Non-pigmented ciliary epithelial cell (primary cell): Measurements from ENCODE around the gene CHAF1A.

Experiments used
- DNase-seq: peaks from one replicate; pipeline ENCODE4 v3.0.0-alpha.2; 2010; ENCODE audit warnings: low read depth

CHAF1A gene

GRCh38 chr19:4379383-4380253 is 22.8 kb upstream of the CHAF1A start:
- no peak for DNase-seq

GRCh38 chr19:4380254-4380727 is 22.1 kb upstream of the CHAF1A start:
- DNase-seq: no peak

- DNase-seq: no peak
These were observed 17.0 kb upstream of the CHAF1A start for GRCh38 chr19:4385291-4386040.

DNA sequence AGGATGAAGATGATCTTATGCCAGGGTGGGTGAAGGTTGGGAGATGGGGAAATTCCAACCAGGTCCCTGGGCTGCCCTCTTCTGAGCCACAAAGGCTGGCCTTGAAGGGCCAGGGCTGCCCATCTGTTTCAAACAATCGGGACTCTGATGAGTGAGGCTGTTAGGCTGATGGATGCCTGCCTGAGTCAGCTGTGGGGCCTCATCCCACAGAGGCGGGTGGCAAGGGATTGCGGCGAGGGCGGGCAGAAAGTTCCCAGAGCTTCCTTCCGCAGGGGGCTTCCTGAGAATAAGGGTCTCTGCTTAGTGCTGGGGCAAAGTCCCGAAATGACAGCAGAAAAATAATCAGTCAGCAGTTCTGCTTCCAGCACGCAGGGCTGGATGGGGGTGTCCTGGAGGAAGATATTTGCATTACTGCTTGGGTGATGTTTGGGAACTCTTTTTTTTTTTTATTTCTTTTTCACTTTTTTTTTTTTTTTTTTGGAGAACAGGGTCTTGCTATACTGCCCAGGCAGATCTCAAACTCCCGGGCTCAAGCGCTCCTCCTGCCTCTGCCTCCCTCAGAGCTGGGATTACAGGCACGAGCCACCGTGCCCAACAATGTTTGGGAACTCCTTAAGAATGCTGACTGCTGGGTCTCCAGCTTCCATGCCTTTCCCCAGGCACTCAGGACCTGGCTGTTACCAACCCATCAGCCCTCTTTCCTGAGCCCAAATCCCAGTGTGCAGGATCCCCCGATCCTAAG is 16.2 kb upstream of the CHAF1A start:
- DNase-seq: no peak

DNA sequence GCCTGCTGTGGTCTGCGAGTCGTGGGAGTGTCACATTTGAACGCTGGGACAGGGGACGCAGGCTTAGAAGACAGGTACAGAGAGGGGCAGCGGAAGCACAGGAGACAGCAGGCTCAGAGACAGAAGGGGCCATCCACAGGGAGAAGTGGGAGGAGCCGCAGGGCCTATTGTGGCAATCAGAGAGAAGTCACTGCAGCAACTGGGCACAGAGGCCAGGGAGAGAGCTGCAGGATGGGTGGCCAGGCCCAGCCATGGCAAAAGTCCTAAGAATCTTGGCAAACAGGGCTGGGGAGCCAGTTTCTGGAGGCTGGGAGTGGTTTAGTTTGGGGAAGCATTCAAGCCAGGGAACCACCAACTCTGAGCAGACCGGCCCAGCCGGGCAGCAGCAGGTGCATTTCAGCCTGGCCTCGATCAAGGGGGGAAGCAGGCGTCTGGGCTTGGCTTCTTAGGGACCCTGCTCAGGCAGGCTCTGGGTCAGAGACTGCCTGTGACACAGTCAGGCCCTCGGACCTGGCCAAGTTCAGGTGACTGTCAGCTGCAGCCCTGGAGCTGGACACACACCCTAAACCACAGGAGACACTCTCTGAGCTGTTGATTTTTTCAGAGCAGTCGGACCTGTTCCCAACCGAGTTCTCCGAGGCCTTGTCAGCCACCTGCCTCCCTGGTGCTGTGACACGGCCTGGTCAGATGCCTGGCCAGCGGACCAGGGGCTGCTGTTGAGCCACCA is 13.9 kb upstream of the CHAF1A start:
- DNase-seq: no peak

DNA sequence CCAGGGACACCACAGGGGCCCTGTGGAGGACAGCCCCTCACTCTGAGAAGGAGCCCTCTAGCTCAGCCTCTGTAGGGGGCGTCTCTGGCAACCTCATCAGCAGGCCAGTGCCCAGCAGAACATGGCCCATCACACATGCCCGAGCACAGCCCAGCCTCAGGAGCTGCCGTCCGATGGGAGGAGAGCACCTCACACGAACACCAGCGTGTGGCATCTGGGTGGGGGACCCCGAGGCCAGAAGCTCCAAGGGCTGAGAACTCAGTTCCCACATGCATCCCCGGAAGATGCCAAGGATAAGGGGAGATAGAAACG is 13.4 kb upstream of the CHAF1A start:
- no peak for DNase-seq

DNA sequence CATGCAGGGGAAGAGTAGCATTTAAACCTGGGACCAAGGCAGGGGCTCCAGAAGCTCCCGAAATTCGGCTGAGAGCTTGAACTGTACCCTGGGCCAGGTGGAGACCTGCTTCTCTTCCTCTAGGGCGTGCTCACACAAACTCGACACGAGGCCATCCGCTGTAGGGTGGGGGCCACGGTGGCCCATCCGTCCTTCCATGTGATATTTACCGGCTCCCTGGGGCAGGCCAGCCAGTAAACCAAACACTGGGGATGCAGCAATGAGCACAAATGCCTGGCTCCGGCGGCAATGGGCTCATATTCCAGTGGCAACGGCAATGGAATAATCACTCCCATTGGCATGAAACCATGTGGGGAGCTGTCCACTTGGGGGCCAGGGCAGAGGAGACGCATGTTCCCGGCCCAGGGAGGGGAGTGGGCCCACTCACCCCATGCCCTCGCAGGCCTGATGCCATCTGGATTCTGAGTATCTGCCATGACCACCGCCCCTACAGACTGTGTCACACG is 12.9 kb upstream of the CHAF1A start:
- no peak for DNase-seq

DNA sequence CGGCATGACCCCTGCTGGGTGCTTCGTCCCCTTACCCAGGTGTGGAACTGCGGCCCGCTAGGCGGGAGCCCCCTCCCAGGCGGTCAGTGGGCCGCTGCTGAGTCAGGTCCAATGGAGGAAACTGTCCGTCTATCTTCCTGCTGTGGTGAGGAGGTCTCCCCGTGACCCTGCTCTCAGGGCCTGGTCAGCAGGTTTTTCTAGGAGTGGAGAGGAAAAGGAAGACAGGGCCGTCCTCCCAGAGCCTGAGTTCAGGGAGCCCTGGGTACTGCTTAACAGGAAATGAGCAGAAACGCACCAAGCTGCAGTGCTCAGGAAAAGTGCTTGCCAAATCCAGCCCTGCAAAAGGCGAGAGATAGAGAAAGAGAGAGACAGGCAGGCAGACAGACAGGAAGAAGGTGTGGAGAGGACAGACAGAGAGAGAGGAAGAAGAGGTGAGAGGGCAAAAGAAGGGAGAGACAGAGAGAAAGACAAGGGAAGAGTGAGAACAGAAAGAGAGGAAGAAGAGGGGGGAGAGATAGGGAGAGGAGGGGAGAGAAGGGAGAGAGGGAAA is 12.3 kb upstream of the CHAF1A start:
- DNase-seq: no peak

- DNase-seq: no peak
These were observed 11.7 kb upstream of the CHAF1A start for GRCh38 chr19:4390567-4391305.

- DNase-seq: no peak
These were observed 11.1 kb upstream of the CHAF1A start for GRCh38 chr19:4391306-4391693.

DNA sequence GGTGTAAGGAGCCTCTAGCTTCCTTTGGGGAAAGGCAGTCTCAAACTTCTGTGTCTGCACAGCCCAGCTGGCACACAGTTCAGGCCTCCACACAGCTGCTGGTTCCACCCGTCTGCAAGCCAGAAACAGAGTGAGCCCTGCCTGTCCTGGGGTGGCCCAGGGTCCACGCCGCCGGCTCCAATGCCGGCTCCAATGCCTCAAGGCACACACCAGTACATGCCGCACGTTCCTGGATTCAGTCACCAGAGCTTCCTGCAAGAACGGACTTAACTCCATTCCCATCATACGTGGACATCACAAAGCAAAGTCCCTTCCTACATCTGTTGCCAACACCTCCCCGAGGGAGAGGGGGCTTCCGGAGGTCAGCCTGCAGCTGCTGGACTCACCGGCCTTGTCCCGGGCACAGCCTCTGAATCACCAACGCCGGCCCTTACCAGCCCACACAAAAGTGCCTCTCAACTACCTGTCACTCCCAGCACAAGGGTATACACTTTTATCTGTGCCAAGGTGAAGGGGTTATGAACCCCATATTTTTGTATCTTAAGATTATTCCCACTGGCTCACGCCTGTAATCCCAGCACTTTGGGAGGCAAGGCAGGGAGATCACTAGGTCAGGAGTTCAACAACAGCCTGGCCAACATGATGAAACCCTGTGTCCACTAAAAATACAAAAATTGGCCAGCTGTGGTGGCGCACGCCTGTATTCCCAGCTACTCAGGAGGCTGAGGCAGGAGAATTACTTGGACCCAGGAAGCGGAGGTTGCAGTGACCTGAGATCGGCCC is 10.5 kb upstream of the CHAF1A start:
- DNase-seq: no peak

GRCh38 chr19:4393947-4394590 is 8.4 kb upstream of the CHAF1A start:
- DNase-seq: no peak

DNA sequence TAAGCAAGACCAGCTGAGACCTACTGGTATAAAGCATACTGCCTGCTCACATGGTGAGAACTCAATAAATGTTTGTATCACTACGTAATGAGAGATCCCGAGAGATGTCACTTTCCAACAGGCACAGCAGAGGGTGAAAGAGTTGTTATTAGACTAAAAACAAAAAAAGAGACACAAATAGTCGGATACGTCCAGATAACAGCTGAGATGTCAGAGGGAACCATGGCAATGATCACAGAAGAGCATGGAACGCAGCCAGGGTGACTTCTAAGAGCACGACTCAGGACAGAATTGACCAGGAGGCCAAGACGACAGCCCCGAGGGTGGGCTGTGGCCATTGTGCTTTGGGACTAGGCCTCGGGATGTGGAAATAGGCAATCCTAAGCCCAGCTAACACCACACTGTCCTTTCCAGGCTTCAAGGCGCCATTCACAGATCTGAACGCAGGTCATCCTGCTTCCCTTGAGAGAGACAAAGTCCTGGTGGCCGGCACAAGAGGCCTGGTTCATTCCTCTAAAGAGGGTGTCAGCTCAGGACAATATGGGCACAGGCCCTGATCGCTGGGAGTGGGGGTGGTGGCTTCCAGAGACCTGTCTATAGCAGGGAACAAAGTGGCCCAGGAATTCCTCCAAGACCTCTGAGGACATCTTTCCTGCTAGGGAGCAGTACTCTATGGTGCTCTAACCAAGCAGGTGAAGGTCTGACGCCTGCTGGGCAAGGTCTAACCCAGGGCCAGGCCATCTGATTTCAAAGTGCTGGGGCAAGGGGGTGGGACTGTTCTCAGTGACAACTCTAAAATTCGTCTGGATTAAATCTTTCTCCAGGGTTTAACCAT is 5.3 kb upstream of the CHAF1A start:
- no peak for DNase-seq

DNA sequence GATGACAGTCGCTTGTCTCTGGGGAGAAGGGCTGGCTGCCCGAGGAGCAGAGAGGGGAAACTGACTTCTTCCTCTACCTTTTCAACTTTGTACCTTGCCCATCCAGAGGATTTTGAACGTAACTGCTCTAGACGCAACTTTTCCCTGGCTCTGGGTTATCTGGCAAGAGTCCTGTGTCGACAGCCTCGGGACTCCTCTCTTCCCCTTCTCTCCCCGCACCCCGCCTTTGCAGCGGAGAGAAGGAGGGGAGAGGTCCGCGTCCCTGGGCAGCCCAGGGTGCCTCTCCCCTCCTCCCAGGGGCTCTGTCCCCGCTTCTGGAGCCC is 2.7 kb upstream of the CHAF1A start:
- DNase-seq: no peak

DNA sequence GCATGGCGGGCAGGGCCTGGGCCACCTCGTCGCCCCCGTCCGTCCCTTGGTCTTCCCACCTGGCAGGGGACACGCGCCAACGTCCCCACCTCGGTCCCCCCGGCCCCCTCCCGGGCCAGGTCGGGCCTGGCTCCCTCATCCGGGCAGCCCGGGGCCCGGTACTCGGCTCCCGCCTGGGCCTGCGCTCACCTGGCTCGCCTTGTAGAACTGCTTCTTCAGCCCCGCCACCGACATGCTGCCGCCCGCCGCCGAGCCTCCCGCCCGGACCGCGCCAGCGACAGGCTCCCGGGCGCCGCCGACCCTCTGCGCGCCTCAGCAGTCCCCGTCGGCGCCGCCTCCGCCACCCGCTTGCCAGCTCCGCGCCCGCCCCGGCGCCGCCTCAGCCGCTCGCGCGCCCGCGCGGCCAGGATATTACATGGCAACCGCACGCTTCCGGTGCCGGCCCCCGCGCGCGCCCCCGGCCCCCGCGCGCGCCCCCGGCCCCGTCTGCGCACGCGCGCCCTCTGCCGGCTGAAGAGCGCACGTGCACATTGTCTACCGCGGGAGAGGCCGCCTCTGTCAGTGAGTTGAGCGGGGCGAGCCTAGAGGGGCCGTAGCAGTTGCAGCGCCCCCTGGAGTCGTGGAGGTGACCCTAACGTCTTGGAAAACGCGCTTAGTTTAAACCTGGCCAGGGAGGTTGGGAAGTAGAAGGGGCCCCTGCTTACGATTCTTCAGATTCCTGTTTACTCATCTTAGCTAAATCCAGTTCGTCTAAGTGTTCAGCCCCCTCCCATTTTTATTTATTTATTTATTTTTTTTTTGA is 2.1 kb upstream of the CHAF1A start, which contains the start of gene SH3GL1:
TSS of gene SH3GL1 (minus strand) at position 413 of the 802 bp plus-strand sequence. CDS start at position 234, 179 bp downstream.
- DNase-seq: no peak

GRCh38 chr19:4401769-4402170 is 670 bp upstream of the CHAF1A start:
- no peak for DNase-seq

DNA sequence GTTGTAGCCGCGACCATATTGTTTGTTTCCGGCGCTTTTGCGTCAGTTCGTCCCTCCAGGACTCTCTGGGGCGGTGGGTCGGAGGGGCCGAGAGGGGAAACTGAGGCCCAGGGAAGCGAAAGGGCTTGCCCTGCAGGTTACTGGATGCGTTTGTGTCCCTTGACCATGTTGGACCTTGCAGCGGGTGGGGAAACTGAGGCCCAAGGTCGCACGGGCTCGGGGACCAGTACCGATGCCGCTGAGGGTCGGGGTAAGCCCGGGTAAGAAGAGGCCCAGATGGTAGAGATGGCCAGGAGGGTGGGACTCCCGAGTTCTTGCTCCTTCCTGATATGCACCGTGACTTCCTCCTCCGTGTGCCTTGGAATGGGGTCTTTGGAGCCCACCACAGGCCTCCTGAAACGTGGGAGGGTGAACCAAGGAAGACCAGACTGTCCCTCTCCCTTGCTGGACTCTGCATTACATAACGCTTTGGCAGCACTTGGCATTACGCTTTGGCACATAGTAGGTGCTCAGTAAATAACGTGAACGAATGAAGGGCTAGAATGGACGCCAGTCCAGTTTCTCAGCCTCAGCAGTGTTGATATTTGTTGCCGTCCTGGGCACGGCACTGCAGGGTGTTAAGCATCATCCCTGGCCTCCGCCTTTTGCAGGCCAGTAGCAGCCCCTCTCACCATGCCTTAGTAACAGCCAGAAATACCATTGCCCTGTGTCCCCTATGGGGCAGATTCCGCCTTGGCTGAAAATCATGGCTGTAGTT is 743 bp downstream of the CHAF1A start:
- DNase-seq: no peak
